ENCODE data around the gene GNA12.

- TF ChIP-seq, protein P1, sequence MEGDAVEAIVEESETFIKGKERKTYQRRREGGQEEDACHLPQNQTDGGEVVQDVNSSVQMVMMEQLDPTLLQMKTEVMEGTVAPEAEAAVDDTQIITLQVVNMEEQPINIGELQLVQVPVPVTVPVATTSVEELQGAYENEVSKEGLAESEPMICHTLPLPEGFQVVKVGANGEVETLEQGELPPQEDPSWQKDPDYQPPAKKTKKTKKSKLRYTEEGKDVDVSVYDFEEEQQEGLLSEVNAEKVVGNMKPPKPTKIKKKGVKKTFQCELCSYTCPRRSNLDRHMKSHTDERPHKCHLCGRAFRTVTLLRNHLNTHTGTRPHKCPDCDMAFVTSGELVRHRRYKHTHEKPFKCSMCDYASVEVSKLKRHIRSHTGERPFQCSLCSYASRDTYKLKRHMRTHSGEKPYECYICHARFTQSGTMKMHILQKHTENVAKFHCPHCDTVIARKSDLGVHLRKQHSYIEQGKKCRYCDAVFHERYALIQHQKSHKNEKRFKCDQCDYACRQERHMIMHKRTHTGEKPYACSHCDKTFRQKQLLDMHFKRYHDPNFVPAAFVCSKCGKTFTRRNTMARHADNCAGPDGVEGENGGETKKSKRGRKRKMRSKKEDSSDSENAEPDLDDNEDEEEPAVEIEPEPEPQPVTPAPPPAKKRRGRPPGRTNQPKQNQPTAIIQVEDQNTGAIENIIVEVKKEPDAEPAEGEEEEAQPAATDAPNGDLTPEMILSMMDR (IDR thresholded peaks at IDR 0.05; ENCODE audit: low read depth, low read length, missing input control) = no peak
- no peak for TF ChIP-seq YY1 (IDR thresholded peaks at IDR 0.05)
- no peak for TF ChIP-seq REST (IDR thresholded peaks at IDR 0.05)
- no peak for TF ChIP-seq RAD21 (IDR thresholded peaks at IDR 0.05)
These were observed 51.9 kb downstream of the GNA12 start for GRCh38 chr7:2792235-2792634.

Measured in liver (tissue), 3 donors.